ENCODE results near the gene FAM210B.
"Not testable (repeated sequence)": the region's sequence is repeated elsewhere in the genome, so short reads cannot be mapped to it uniquely, and the experiment has no call there.

The FAM210B gene

GRCh38 chr20:56361900-56362299, 3.1 kb downstream of the FAM210B start:
- no peak for DNase-seq

- DNase-seq = peak; percentile 45
Measured at GRCh38 chr20:56362833-56363413, 4.1 kb downstream of the FAM210B start.

GRCh38 chr20:56363491-56363890, 4.7 kb downstream of the FAM210B start:
- no peak for DNase-seq

GRCh38 chr20:56368351-56369134, 9.8 kb downstream of the FAM210B start:
- peak; percentile 26 for DNase-seq

- DNase-seq = peak; percentile 13
Measured at GRCh38 chr20:56369179-56369578, 10.4 kb downstream of the FAM210B start.

GRCh38 chr20:56371977-56372376, 13.2 kb downstream of the FAM210B start:
- DNase-seq = peak; percentile 24

GRCh38 chr20:56372850-56373249, 14.1 kb downstream of the FAM210B start:
- no peak for DNase-seq

GRCh38 chr20:56373942-56374341, 15.2 kb downstream of the FAM210B start:
- peak; percentile 15 for DNase-seq

GRCh38 chr20:56376331-56376730, 17.6 kb downstream of the FAM210B start:
- no peak for DNase-seq

- DNase-seq = no peak
Measured at GRCh38 chr20:56378386-56378785, 19.6 kb downstream of the FAM210B start.

GRCh38 chr20:56380375-56380774, 21.6 kb downstream of the FAM210B start:
- no peak for DNase-seq

- no peak for DNase-seq
Measured at GRCh38 chr20:56381501-56381900, 22.7 kb downstream of the FAM210B start.

- DNase-seq = no peak
Measured at GRCh38 chr20:56382696-56383095, 23.9 kb downstream of the FAM210B start.

- no peak for DNase-seq
Measured at GRCh38 chr20:56383334-56383733, 24.6 kb downstream of the FAM210B start.

GRCh38 chr20:56385130-56385529, 26.4 kb downstream of the FAM210B start:
- DNase-seq = no peak

GRCh38 chr20:56386219-56386618, 27.4 kb downstream of the FAM210B start:
- no peak for DNase-seq

- no peak for DNase-seq
Measured at GRCh38 chr20:56388882-56389281, 30.1 kb downstream of the FAM210B start.

- no peak for DNase-seq
Measured at GRCh38 chr20:56389807-56390206, 31.0 kb downstream of the FAM210B start.

- DNase-seq = not testable (repeated sequence)
Measured at GRCh38 chr20:56390396-56390795, 31.6 kb downstream of the FAM210B start.

- no peak for DNase-seq
Measured at GRCh38 chr20:56391037-56391436, 32.3 kb downstream of the FAM210B start.

- DNase-seq = no peak
Measured at GRCh38 chr20:56391596-56392131, 32.9 kb downstream of the FAM210B start.

- DNase-seq = peak; percentile 100
Measured at GRCh38 chr20:56392132-56392880, 33.5 kb downstream of the FAM210B start, which contains the start of the genes AURKA and CSTF1. Gene AURKA, minus strand, starts transcription at chr20:56392215. Its CDS starts 4,018 bp downstream, at chr20:56388197. Gene CSTF1, plus strand, starts transcription at chr20:56392645. Its CDS starts 2,908 bp downstream, at chr20:56395553.

- no peak for DNase-seq
Measured at GRCh38 chr20:56392881-56393482, 34.2 kb downstream of the FAM210B start.

All from islet precursor cell (in vitro differentiated cells).